GM19438 (cell line): ENCODE data around the gene NAALADL2.
"Not testable (repeated sequence)": the region's sequence is repeated elsewhere in the genome, so short reads cannot be mapped to it uniquely, and the experiment has no call there.

Experiments
- ATAC-seq: cut with Tn5 transposase; IDR thresholded peaks from one replicate; pipeline ENCODE4 v1.9.1; 2021; ENCODE audit warnings: low read depth; ENCODE audit not compliant: unreplicated experiment

The NAALADL2 gene

GRCh38 chr3:175121225-175121624 is 262.1 kb downstream of the NAALADL2 start:
- ATAC-seq, result no peak

GRCh38 chr3:175127075-175127662 is 268.0 kb downstream of the NAALADL2 start:
- no peak for ATAC-seq

- ATAC-seq, result no peak
Measured at GRCh38 chr3:175129126-175129525, 270.0 kb downstream of the NAALADL2 start.

- no peak for ATAC-seq
Measured at GRCh38 chr3:175129571-175129970, 270.4 kb downstream of the NAALADL2 start.

- ATAC-seq, result not testable (repeated sequence)
Measured at GRCh38 chr3:175131866-175132265, 272.7 kb downstream of the NAALADL2 start.

- not testable (repeated sequence) for ATAC-seq
Measured at GRCh38 chr3:175132706-175133105, 273.6 kb downstream of the NAALADL2 start.

GRCh38 chr3:175144368-175144767 is 285.2 kb downstream of the NAALADL2 start:
- ATAC-seq, result no peak

GRCh38 chr3:175146258-175146657 is 287.1 kb downstream of the NAALADL2 start:
- ATAC-seq, result no peak

- ATAC-seq, result no peak
Measured at GRCh38 chr3:175149675-175150074, 290.5 kb downstream of the NAALADL2 start.

- ATAC-seq, result no peak
Measured at GRCh38 chr3:175150812-175151401, 291.8 kb downstream of the NAALADL2 start.

- ATAC-seq, result no peak
Measured at GRCh38 chr3:175153595-175153994, 294.5 kb downstream of the NAALADL2 start.

- no peak for ATAC-seq
Measured at GRCh38 chr3:175155172-175155571, 296.0 kb downstream of the NAALADL2 start.

- no peak for ATAC-seq
Measured at GRCh38 chr3:175159202-175159601, 300.1 kb downstream of the NAALADL2 start.

GRCh38 chr3:175161291-175161690 is 302.2 kb downstream of the NAALADL2 start:
- ATAC-seq, result no peak

GRCh38 chr3:175163686-175164085 is 304.6 kb downstream of the NAALADL2 start:
- ATAC-seq, result no peak

GRCh38 chr3:175173117-175173516 is 314.0 kb downstream of the NAALADL2 start:
- ATAC-seq, result not testable (repeated sequence)

GRCh38 chr3:175176556-175176955 is 317.4 kb downstream of the NAALADL2 start:
- ATAC-seq, result no peak

- ATAC-seq, result no peak
Measured at GRCh38 chr3:175179055-175179454, 319.9 kb downstream of the NAALADL2 start.

GRCh38 chr3:175184392-175184791 is 325.3 kb downstream of the NAALADL2 start:
- no peak for ATAC-seq

- ATAC-seq, result no peak
Measured at GRCh38 chr3:175185903-175186302, 326.8 kb downstream of the NAALADL2 start.

- no peak for ATAC-seq
Measured at GRCh38 chr3:175186511-175186910, 327.4 kb downstream of the NAALADL2 start.

- ATAC-seq, result no peak
Measured at GRCh38 chr3:175187586-175187985, 328.5 kb downstream of the NAALADL2 start.
